ENCODE measurements around the gene GSTCD.

The GSTCD gene

DNA sequence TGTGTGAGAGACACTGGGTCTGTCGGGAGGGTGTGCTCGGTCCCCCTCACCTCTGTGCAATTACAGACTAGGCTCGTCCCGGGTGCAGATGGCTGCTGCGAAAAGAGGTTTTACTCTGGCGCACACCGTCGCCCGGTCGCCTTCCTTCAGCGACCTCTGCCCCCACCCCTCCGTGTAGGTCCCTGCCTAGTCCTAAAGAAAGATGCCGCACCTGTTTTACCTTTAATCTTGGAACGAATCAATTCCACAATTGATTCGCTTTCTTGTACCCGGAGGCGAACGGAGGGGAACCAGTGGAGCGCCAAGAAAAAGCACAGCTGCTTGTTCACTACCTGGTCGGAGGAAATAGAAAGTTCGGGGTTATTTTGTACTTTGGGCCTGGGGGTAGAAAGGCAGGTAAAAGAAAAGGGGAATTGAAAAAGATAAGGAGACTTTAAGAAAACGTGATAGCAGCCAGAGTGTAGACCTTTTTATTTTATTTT, 187.9 kb downstream of the GSTCD start:
- H3K9me3 Mint-ChIP-seq = no peaks in the 10 kb centered on the region
- H3K4me3 Mint-ChIP-seq = no peak overlapping the region
- no peak overlapping the region for H3K27ac Mint-ChIP-seq
- H3K36me3 Mint-ChIP-seq (ENCODE audit: low read depth) = no peaks in the 10 kb centered on the region
- intact Hi-C loops (cut with micrococcal nuclease) = no loop called here
- H3K27me3 Mint-ChIP-seq = peaks cover 56% of the 10 kb centered on the region
- no peaks in the 10 kb centered on the region for H3K4me1 Mint-ChIP-seq (ENCODE audit: low read depth)

Measured in dendritic cell treated with granulocyte-macrophage colony-stimulating factor and Interleukin-4, amounts not matched to agents 40 ng/mL and 50 ng/mL, for 4 days (primary cell).